A549 (cell line): Measurements from ENCODE around the gene SYCN. TPM values are rescaled to one million over a fixed set of nuclear protein-coding genes. Genes with fewer than 3 reads are reported as not detected.
A peak's percentile ranks its signal among the peaks of the same experiment; 100 is the strongest.

Source experiments
- ATAC-seq, 2 experiments: fragments of 200-7000 bp in 1 of 2; fragments of >200 bp in 1 of 2; cut with Nextera tagmentation in 1 of 2; cut with Tn5 transposase in 1 of 2; 3 replicates each; pipeline versions ENCODE4 v1.8.0 to v1.9.1; 2018 to 2020; ENCODE audit warnings: mild to moderate bottlenecking in 1 of 2, moderate library complexity in 1 of 2
- CTCF ChIA-PET: fragments of 300-600 bp; sonication (Branson Sonifier 250); formaldehyde crosslinking; extraction: SDS; loops from one replicate; lab custom pipeline; 2021; ENCODE audit warnings: antibody characterized with exemption, inconsistent platforms; lab: Yijun Ruan, JAX
- POLR2A ChIA-PET: fragments of 350-600 bp; formaldehyde crosslinking; extraction: SDS; loops from one replicate; lab custom pipeline; 2021; ENCODE audit warnings: antibody characterized with exemption, inconsistent platforms; lab: Yijun Ruan, JAX
- DNase-seq, 2 experiments: peaks; one replicate each; pipeline versions ENCODE4 v3.0.0 to v3.0.0-alpha.2; 2011 to 2016; ENCODE audit warnings: low read depth in 1 of 2, low spot score in 1 of 2
- FAIRE-seq: peaks from 2 replicates; lab custom pipeline; 2011; peaks lifted over from hg19 to GRCh38; lab: Jason Lieb, UNC
- H3K27ac ChIP-seq, 2 experiments: fragments of >200 bp; sonication (Bioruptor Twin); formaldehyde crosslinking; 3 replicates each; pipeline ENCODE4 v1.5.1; 2016 to 2017
- H3K4me1 ChIP-seq: fragments of >200 bp; sonication (Bioruptor Twin); formaldehyde crosslinking; 3 replicates; pipeline ENCODE4 v1.6.1; 2016
- H3K4me2 ChIP-seq: fragments of >200 bp; sonication (Bioruptor Twin); formaldehyde crosslinking; 3 replicates; pipeline ENCODE4 v1.6.1; 2016
- H3K4me3 ChIP-seq: fragments of >200 bp; sonication (Bioruptor Twin); formaldehyde crosslinking; 3 replicates; pipeline ENCODE4 v1.5.1; 2016
- H3K9me3 ChIP-seq: fragments of >200 bp; sonication (Bioruptor Twin); formaldehyde crosslinking; 3 replicates; pipeline ENCODE4 v1.6.1; 2016
- CBX8 ChIP-seq: fragments of 200-600 bp; sonication (generic); IDR thresholded peaks from 2 replicates; pipeline ENCODE4 v1.6.1; 2016
- CHD4 ChIP-seq: fragments of 200-600 bp; sonication (generic); IDR thresholded peaks from 2 replicates; pipeline ENCODE4 v1.6.1; 2016; ENCODE audit warnings: antibody characterized with exemption, mild to moderate bottlenecking, borderline replicate concordance
- CTCF ChIP-seq: fragments of >200 bp; sonication (Bioruptor Twin); formaldehyde crosslinking; IDR thresholded peaks from 3 replicates; pipeline ENCODE4 v1.5.1; 2016
- E2F6 ChIP-seq: IDR thresholded peaks from 2 replicates; pipeline ENCODE4 v1.6.1; 2012; ENCODE audit warnings: low read depth, borderline replicate concordance
- EHF ChIP-seq: fragments of 250-450 bp; sonication (Bioruptor Pico); IDR thresholded peaks from 2 replicates; pipeline ENCODE4 v1.5.0; 2020; ENCODE audit warnings: mild to moderate bottlenecking
- ELK1 ChIP-seq: fragments of 150-350 bp; IDR thresholded peaks from 2 replicates; pipeline ENCODE4 v1.6.1; 2014; ENCODE audit warnings: low read depth, mild to moderate bottlenecking, low read length
- EP300 ChIP-seq, 2 experiments: fragments of >200 bp; sonication (Bioruptor Twin); formaldehyde crosslinking; IDR thresholded peaks; 2 replicates in 1 of 2; 3 replicates in 1 of 2; pipeline ENCODE4 v1.6.1; 2016 to 2017
- ESRRA ChIP-seq: fragments of 150-350 bp; IDR thresholded peaks from 2 replicates; pipeline ENCODE4 v1.6.1; 2014; ENCODE audit warnings: mild to moderate bottlenecking, low read length, borderline replicate concordance
- HDAC2 ChIP-seq: fragments of 200-600 bp; sonication (generic); IDR thresholded peaks from 2 replicates; pipeline ENCODE4 v1.6.1; 2016
- HOXA7 ChIP-seq: fragments of 250-450 bp; sonication (Bioruptor Pico); IDR thresholded peaks from 2 replicates; pipeline ENCODE4 v1.5.0; 2020; ENCODE audit warnings: mild to moderate bottlenecking, moderate library complexity
- KDM1A ChIP-seq: fragments of 200-600 bp; sonication (generic); IDR thresholded peaks from 2 replicates; pipeline ENCODE4 v1.6.1; 2016; ENCODE audit warnings: low read depth, mild to moderate bottlenecking
- MAFK ChIP-seq: fragments of 450-650 bp; IDR thresholded peaks from 2 replicates; pipeline ENCODE4 v1.6.1; 2014; ENCODE audit not compliant: partially characterized antibody
- MAX ChIP-seq: IDR thresholded peaks from 2 replicates; pipeline ENCODE4 v1.6.1; 2012
- MAZ ChIP-seq: fragments of 150-350 bp; IDR thresholded peaks from 2 replicates; pipeline ENCODE4 v1.6.1; 2014; ENCODE audit warnings: antibody characterized with exemption, low read depth, low read length, borderline replicate concordance
- MYC ChIP-seq: IDR thresholded peaks from 2 replicates; pipeline ENCODE4 v1.6.1; 2012; ENCODE audit warnings: mild to moderate bottlenecking, inconsistent platforms, low read length, improper control_type of control experiment, borderline replicate concordance
- POLR2A ChIP-seq: IDR thresholded peaks from 2 replicates; pipeline ENCODE4 v1.6.1; 2012; ENCODE audit warnings: mild to moderate bottlenecking, low read length
- RARB ChIP-seq: fragments of 250-450 bp; sonication (Bioruptor Pico); IDR thresholded peaks from 2 replicates; pipeline ENCODE4 v1.8.0; 2021; ENCODE audit warnings: mild to moderate bottlenecking, moderate library complexity
- RCOR1 ChIP-seq: fragments of 150-350 bp; IDR thresholded peaks from 2 replicates; pipeline ENCODE4 v1.6.1; 2014; ENCODE audit warnings: antibody characterized with exemption, low read length, low read depth
- REST ChIP-seq: fragments of 200-600 bp; sonication (generic); IDR thresholded peaks from 2 replicates; pipeline ENCODE4 v1.6.1; 2016; ENCODE audit warnings: antibody characterized with exemption, mild to moderate bottlenecking, moderate library complexity
- SMC3 ChIP-seq: fragments of >200 bp; sonication (Bioruptor Twin); formaldehyde crosslinking; IDR thresholded peaks from 3 replicates; pipeline ENCODE4 v1.6.1; 2018; ENCODE audit warnings: inconsistent platforms
- SREBF2 ChIP-seq: fragments of 450-650 bp; IDR thresholded peaks from 2 replicates; pipeline ENCODE4 v1.6.1; 2014; ENCODE audit warnings: mild to moderate bottlenecking, moderate library complexity
- TFCP2L1 ChIP-seq: fragments of 250-450 bp; sonication (Bioruptor Pico); IDR thresholded peaks from 2 replicates; pipeline ENCODE4 v1.5.0; 2021; ENCODE audit warnings: mild to moderate bottlenecking
- USF2 ChIP-seq: fragments of 450-650 bp; IDR thresholded peaks from 2 replicates; pipeline ENCODE4 v1.6.1; 2014; ENCODE audit warnings: antibody characterized with exemption
- ZNF302 ChIP-seq: fragments of 250-450 bp; sonication (Bioruptor Pico); IDR thresholded peaks from 2 replicates; pipeline ENCODE4 v1.9.0; 2021; ENCODE audit warnings: inconsistent platforms, mild to moderate bottlenecking, moderate library complexity
- ZSCAN20 ChIP-seq: fragments of 250-450 bp; sonication (Bioruptor Pico); IDR thresholded peaks from 2 replicates; pipeline ENCODE4 v1.8.0; 2022; ENCODE audit warnings: mild to moderate bottlenecking, moderate library complexity
- WGBS: methylation state at CpG from one replicate; pipeline ENCODE4 v1.1.6; 2017; ENCODE audit errors: missing lambda C conversion rate; 5-methylcytosine and 5-hydroxymethylcytosine counted together
- polyA plus RNA-seq, 4 experiments: library from polyadenylated mRNA; depleted of rRNA in 3 of 4; stranded (reverse); fragments of >200 nt; fragmentation: RNase III in 1 of 4; extraction: RNeasy Plus Mini Kit Qiagen cat#74134 plus additional on column Dnase treatment in 1 of 4; gene quantifications; 2 replicates in 3 of 4; 3 replicates in 1 of 4; pipeline ENCODE4 v1.2.3, GENCODE V29; 2011 to 2017

The SYCN gene
- polyA plus RNA-seq, 2 of the 4 experiments (the other 2 are of a cell fraction) = not detected

- H3K4me3 ChIP-seq = no peak overlapping the region
- no peak overlapping the region for H3K27ac ChIP-seq
- ATAC-seq = peak; percentile 35 to 37; a peak in 3 of 6 replicates
- H3K9me3 ChIP-seq = no peaks in the 10 kb centered on the region
- H3K4me2 ChIP-seq = no peak overlapping the region
- FAIRE-seq = no peak
- DNase-seq = no peak
- 59% methylated on average over 12 of the region's 12 CpGs for WGBS
- CTCF ChIA-PET = interaction anchor here (0.7 to 1.4 kb wide), 3 partner anchors 13 to 468 kb away, joined by 3 to 6 read pairs (median 3); no protein-coding TSS in a partner anchor
- POLR2A ChIA-PET = no interaction called here
- no peak for TF ChIP-seq MYC
- TF ChIP-seq USF2 = no peak
- TF ChIP-seq EHF (CRISPR knock-in tag) = no peak
- no peak for TF ChIP-seq RARB (CRISPR knock-in tag)
- no peak for TF ChIP-seq TFCP2L1
- TF ChIP-seq ESRRA = no peak
- no peak for TF ChIP-seq EP300 (IDR thresholded peaks at IDR 0.05)
- no peak for TF ChIP-seq SREBF2
- no peak for TF ChIP-seq SMC3
- no peak for TF ChIP-seq MAZ
- no peak for TF ChIP-seq ZSCAN20 (CRISPR knock-in tag)
- TF ChIP-seq MAFK = no peak
- TF ChIP-seq ELK1 = no peak
- no peak for TF ChIP-seq ZNF302 (CRISPR knock-in tag)
- TF ChIP-seq CHD4 = no peak
- TF ChIP-seq POLR2A = no peak
- TF ChIP-seq, all 56 proteins: peak for 0
- H3K4me1 ChIP-seq = no peaks in the 10 kb centered on the region
These were observed 32.5 kb upstream of the SYCN start for GRCh38 chr19:39236527-39236926.

GRCh38 chr19:39232708-39233107, 28.6 kb upstream of the SYCN start:
- H3K9me3 ChIP-seq = no peaks in the 10 kb centered on the region
- DNase-seq (no peak), ATAC-seq (peak; percentile 57 to 71; a peak in 5 of 6 replicates), FAIRE-seq (peak; percentile 43)
- TF ChIP-seq MAZ (no peak), REST (no peak), ELK1 (no peak), CBX8 (no peak), E2F6 (no peak), HDAC2 (no peak), USF2 (no peak), KDM1A (no peak), CTCF (no peak), RCOR1 (no peak), HOXA7 (CRISPR knock-in tag) (no peak), SREBF2 (no peak), ZNF302 (CRISPR knock-in tag) (no peak), MAX (no peak)
- no peak overlapping the region for H3K4me2 ChIP-seq
- no peak overlapping the region for H3K4me3 ChIP-seq
- H3K27ac ChIP-seq = no peak overlapping the region
- ChIA-PET CTCF (interaction anchor here (0.6 to 1.7 kb wide), 8 partner anchors 17 to 271 kb away, joined by 3 to 6 read pairs (median 4); no protein-coding TSS in a partner anchor), POLR2A (no interaction called here)
- no peaks in the 10 kb centered on the region for H3K4me1 ChIP-seq
- 41% methylated on average over 5 of the region's 5 CpGs for WGBS
